ENCODE measurements around the gene LAMTOR1.

- TF ChIP-seq CTCF (IDR thresholded peaks at IDR 0.05): no peak
- no peak for TF ChIP-seq POLR2A (IDR thresholded peaks at IDR 0.05)
These were observed 29.5 kb upstream of the LAMTOR1 start for GRCh38 chr11:72132646-72133045.

All from Peyer's patch (tissue), 4 donors.